ENCODE data around the gene NPBWR2.

NPBWR2 gene

DNA sequence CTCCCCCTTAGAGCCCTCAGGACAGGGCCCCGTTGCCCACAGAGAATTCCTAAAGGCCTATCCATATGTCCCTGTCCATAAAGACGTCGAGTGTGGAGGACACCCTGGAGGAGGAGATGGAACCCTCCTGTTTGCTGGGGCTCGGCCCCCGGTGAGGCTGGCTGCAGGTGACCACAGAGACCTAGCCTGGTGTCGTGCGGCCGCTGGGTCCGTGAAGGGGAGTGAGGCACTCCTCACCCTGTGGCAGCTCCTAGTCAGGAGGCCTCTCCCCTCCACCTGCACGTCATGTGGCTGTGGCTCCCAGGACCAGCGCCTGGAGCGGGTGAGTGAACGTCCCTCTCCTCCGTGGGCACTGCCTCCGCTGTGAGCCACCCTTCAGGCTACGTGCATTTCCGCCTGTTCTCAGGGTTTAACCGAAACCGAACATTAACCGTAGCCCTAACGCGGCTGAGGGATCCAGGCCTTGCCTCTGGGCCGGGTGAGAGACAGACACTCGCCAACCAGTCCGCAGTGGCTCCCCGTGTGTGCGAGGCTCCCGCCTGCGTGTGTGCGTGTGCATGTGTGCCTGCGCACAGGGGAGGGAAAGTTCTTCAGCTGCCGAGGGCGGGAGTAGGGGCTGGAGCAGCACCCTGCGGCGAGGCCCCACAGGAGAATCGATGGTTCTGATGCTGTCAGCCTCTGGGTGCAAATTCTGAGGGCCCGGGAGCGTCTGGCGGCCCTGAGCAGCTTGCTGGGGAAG is 50.3 kb downstream of the NPBWR2 start:
- no peak for DNase-seq (ENCODE audit: low spot score)

DNA sequence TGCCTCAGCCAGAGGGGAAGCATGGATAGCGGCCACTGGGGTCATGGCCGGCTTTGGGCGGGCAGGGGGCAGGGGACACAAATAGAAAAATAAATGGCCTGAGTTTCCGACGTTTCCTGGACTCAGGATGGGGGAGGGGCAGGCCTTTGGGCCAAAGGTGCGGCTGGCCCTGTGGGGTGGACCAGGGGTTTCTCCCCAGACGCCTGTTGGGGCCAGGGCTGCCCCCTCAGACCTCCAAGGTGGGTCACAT is 50.8 kb downstream of the NPBWR2 start:
- DNase-seq (ENCODE audit: low spot score): no peak

DNA sequence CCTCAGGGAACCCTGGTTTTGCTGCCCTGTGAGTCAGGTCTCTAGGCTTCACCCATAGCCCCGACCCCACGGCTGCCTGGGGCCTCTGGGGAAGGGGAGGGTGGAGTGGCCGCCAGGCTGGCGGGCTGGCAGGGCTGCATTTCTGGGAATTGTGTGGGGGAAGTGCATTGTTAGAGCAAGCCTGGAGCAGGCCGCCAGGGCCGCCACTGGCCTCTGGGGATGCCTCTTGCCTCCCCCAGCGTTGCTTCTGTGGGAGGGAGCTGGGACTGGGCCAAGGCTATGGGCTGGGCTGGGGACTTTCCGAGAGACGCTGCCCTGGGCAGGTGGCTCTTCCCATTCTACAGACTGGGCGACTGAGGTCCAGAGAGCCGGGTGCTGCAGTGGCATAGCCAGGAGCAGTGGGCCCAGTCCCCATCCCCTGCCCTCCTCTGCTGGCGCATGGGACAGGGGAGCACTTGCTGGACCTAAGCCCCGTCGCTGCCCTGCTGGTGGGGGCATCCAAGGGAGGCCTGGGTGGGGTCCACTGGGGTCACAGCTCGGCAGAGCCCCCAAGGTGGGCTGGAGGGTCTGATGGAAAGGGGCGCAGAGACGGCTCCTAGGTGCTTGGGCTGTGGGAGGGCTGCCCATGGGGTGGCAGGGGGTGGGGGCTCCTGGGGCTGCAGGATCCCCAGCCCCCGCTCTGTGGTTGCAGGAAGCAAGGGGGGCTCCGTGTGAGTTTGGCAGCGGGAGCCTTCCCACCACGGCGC is 51.3 kb downstream of the NPBWR2 start:
- no peak for DNase-seq (ENCODE audit: low spot score)

DNA sequence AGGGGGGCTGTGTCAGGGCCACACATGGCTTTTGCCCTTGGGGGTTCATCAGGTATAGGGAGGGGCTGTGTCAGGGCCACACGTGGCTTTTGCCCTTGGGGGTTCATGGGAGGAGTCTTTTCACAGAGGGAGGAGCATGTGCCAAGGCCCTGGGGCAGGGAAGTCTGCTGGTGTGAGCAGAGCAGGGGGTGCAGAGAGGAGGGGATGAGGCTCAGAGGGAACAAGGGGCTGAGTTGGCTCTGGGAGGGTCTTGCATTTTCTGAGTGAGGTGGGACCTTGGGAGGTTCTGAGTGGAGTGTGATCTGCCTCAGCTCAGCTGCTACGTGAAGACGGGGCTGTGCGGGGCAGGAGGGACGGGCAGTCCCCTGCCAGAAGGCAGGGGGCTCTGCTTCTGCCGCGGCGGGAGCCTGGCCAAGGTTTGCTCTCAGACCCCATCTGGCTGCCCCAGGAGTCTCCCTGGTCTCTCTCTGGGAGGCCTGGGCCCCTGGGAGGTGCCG is 51.9 kb downstream of the NPBWR2 start:
- no peak for DNase-seq (ENCODE audit: low spot score)

DNA sequence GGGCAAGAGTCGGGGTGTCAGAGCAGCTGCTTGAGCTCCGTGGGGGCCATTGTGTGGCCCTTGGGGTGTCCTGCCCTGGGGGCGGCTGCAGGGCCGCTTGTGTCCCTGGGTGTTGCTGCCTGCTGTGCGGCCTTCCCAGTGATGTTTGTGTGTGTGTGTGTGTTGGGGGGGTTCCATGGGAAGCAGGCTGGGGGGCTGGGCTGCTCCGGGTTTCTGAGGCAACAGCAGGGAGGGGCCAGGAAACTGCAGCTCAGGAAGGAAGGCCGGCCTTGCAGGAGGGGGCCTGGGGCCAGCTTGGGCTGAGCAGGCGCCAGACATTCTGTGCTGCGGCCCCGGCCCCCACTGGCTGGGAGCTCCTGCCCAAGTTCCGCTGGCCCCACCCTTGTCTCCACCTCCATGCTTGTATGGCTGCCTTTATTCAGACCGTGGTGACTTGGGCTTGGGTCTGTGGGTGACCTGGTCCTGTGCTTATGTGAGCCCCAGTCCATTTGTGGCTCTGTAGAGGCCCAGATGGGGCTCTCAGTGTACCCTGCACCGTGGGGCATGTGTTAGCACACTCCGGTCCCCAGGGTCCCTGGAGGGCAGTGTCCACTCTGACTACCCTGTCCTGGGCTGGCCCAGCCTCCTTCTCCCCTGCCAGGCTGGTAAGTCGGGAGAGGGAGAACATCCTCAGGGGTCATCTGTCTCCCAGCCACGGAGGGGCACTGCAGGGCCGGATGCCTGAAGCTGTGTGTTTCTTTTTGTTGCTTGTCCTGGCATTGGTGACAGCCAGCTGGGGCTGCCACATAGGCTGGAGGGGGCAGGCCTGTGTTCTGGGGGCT is 53.3 kb downstream of the NPBWR2 start:
- DNase-seq (ENCODE audit: low spot score): peak; percentile 66
